ENCODE data around the gene ZRANB1.

DNA sequence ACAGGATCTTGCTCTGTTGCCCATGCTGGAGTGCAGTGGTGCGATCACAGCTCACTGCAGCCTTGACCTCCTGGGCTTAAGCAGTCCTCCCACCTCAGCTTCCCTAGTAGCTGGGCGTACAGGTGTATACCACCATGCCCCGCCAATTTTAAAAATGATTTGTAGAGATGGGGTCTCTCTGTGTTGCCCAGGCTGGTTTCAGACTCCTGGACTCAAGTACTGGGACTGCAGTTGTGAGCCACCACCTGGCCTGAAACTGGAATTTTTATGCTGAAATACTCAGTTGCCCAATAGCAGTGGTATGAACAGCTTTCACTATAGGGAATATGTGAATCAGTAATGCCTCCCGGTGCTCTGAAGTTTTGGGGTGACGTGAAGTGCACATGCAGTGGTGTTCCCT, 7.6 kb downstream of the ZRANB1 start:
- TF ChIP-seq SUZ12 (IDR thresholded peaks at IDR 0.05; ENCODE audit: low read depth, low read length) (no peak), SIN3A (IDR thresholded peaks at IDR 0.05; ENCODE audit: borderline replicate concordance, low read depth, low read length) (no peak), CBX5 (CRISPR knock-in tag; IDR thresholded peaks at IDR 0.05; ENCODE audit: borderline replicate concordance) (no peak), ZNF263 (CRISPR knock-in tag; IDR thresholded peaks at IDR 0.05) (no peak), POLR2A (IDR thresholded peaks at IDR 0.05; ENCODE audit: insufficient read depth in 1 of 2, low read depth in 2 of 2, low read length in 2 of 2) (no peak)
- TF ChIP-seq, protein P1, sequence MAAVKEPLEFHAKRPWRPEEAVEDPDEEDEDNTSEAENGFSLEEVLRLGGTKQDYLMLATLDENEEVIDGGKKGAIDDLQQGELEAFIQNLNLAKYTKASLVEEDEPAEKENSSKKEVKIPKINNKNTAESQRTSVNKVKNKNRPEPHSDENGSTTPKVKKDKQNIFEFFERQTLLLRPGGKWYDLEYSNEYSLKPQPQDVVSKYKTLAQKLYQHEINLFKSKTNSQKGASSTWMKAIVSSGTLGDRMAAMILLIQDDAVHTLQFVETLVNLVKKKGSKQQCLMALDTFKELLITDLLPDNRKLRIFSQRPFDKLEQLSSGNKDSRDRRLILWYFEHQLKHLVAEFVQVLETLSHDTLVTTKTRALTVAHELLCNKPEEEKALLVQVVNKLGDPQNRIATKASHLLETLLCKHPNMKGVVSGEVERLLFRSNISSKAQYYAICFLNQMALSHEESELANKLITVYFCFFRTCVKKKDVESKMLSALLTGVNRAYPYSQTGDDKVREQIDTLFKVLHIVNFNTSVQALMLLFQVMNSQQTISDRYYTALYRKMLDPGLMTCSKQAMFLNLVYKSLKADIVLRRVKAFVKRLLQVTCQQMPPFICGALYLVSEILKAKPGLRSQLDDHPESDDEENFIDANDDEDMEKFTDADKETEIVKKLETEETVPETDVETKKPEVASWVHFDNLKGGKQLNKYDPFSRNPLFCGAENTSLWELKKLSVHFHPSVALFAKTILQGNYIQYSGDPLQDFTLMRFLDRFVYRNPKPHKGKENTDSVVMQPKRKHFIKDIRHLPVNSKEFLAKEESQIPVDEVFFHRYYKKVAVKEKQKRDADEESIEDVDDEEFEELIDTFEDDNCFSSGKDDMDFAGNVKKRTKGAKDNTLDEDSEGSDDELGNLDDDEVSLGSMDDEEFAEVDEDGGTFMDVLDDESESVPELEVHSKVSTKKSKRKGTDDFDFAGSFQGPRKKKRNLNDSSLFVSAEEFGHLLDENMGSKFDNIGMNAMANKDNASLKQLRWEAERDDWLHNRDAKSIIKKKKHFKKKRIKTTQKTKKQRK (IDR thresholded peaks at IDR 0.05; ENCODE audit: low read length) = no peak
- TF ChIP-seq, protein P2, sequence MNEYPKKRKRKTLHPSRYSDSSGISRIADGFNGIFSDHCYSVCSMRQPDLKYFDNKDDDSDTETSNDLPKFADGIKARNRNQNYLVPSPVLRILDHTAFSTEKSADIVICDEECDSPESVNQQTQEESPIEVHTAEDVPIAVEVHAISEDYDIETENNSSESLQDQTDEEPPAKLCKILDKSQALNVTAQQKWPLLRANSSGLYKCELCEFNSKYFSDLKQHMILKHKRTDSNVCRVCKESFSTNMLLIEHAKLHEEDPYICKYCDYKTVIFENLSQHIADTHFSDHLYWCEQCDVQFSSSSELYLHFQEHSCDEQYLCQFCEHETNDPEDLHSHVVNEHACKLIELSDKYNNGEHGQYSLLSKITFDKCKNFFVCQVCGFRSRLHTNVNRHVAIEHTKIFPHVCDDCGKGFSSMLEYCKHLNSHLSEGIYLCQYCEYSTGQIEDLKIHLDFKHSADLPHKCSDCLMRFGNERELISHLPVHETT (CRISPR knock-in tag; conservative IDR thresholded peaks at IDR 0.05) = no peak
- TF ChIP-seq, protein P3, sequence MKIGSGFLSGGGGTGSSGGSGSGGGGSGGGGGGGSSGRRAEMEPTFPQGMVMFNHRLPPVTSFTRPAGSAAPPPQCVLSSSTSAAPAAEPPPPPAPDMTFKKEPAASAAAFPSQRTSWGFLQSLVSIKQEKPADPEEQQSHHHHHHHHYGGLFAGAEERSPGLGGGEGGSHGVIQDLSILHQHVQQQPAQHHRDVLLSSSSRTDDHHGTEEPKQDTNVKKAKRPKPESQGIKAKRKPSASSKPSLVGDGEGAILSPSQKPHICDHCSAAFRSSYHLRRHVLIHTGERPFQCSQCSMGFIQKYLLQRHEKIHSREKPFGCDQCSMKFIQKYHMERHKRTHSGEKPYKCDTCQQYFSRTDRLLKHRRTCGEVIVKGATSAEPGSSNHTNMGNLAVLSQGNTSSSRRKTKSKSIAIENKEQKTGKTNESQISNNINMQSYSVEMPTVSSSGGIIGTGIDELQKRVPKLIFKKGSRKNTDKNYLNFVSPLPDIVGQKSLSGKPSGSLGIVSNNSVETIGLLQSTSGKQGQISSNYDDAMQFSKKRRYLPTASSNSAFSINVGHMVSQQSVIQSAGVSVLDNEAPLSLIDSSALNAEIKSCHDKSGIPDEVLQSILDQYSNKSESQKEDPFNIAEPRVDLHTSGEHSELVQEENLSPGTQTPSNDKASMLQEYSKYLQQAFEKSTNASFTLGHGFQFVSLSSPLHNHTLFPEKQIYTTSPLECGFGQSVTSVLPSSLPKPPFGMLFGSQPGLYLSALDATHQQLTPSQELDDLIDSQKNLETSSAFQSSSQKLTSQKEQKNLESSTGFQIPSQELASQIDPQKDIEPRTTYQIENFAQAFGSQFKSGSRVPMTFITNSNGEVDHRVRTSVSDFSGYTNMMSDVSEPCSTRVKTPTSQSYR (CRISPR knock-in tag; IDR thresholded peaks at IDR 0.05; ENCODE audit: borderline replicate concordance) = no peak

Measured in HepG2 (cell line).